CD4-positive, alpha-beta T cell treated with Interleukin-4 for 1 hour (primary cell): ENCODE measurements around the gene CYP4X1.
"Not testable (repeated sequence)": the region's sequence is repeated elsewhere in the genome, so short reads cannot be mapped to it uniquely, and the experiment has no call there.

Experiments used
- DNase-seq, 2 donors: peaks; one replicate each; pipeline ENCODE4 v3.0.0-alpha.2; 2020 to 2022

The CYP4X1 gene, protein sequence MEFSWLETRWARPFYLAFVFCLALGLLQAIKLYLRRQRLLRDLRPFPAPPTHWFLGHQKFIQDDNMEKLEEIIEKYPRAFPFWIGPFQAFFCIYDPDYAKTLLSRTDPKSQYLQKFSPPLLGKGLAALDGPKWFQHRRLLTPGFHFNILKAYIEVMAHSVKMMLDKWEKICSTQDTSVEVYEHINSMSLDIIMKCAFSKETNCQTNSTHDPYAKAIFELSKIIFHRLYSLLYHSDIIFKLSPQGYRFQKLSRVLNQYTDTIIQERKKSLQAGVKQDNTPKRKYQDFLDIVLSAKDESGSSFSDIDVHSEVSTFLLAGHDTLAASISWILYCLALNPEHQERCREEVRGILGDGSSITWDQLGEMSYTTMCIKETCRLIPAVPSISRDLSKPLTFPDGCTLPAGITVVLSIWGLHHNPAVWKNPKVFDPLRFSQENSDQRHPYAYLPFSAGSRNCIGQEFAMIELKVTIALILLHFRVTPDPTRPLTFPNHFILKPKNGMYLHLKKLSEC

GRCh38 chr1:47023268-47024140, at the start of gene CYP4X1:
Gene CYP4X1, plus strand, starts transcription at chr1:47023669. Its CDS starts 149 bp downstream, at chr1:47023818.
- DNase-seq: no peak

GRCh38 chr1:46983166-46983829, 40.2 kb upstream of the CYP4X1 start:
- no peak for DNase-seq

DNA sequence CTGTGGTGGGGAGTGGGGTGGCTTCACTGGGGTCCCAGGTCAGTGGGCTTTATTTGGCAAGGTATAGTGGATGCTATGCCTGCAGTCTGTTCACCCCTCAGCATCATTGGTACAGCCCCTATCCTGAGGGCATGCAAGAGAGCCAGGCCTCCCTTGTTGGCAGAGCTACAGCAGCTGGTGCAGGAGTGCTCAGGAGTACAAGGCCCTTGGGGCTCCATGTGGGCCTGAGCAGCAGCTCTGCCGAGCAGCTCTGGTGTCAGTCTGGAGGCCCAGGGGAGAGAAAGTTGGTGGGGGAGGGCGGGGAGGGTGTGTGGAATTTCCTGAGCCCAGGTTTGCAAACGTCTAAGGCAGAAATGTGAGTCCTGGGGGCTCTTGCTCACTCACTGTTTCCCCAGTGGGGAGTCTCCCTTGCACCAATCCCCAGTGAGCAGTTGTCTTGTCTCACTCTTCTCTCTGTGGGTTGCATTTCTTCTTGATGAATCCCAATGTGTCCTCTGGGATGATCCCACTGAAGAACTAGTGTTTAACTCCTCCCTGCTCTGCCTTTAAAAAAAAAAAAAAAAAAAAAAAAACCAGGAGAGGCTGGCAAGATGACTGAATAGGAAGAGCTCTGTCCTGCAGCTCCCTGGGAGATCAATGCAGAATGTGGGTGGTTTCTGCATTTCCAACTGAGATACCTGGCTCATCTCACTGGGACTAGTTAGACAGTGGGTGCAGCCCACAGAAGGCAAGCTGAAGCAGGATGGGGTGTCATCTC, 39.5 kb upstream of the CYP4X1 start:
- no peak for DNase-seq

DNA sequence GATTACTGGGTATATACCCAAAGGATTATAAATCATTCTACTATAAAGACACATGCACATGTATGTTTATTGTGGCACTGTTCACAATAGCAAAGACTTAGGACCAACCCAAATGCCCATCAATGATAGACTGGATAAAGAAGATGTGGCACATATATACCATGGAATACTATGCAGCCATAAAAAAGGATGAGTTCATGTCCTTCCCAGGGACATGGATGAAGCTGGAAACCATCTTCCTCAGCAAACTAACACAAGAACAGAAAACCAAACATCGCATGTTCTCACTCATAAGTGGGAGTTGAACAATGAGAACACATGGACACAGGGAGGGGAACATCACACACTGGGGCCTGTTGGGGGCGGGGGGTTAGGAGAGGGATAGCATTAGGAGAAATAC, 32.9 kb upstream of the CYP4X1 start:
- DNase-seq: not testable (repeated sequence)

GRCh38 chr1:46991083-46991923, 32.2 kb upstream of the CYP4X1 start:
- no peak for DNase-seq

GRCh38 chr1:46996659-46997281, 26.7 kb upstream of the CYP4X1 start:
- DNase-seq: no peak

DNA sequence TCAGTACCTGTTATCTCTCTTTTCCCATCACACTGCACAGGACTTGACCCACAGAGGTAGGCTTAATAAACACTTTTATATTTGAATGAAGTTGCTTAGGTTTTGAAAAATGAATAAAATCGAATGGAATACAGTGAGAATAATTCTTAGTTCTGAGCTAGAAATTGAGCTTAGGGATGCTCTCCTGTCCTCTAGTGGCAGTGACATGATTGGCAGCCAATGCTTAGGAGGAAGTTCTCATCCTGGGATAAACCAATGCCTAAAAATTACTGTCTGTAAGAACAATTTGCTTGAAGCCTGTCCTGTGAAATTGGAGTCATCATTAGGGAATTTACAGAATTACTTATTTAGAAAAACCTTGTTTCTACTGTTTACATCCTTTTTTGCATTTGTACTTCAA, 21.3 kb upstream of the CYP4X1 start:
- no peak for DNase-seq

- DNase-seq: no peak
These were observed 19.5 kb upstream of the CYP4X1 start for GRCh38 chr1:47003896-47004403.

DNA sequence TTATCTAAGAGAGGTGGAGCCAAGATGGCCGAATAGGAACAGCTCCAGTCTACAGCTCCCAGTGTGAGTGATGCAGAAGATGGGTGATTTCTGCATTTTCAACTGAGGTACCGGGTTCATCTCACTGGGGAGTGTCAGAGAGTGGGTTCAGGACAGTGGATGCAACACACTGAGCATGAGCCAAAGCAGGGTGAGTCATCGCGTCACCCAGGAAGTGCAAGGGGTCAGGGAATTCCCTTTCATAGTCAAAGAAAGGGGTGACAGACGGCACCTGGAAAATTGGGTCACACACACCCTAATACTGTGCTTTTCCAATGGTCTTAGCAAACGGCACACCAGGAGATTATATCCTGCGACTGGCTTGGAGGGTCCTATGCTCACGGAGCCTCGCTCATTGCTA, 17.0 kb upstream of the CYP4X1 start:
- not testable (repeated sequence) for DNase-seq

GRCh38 chr1:47013293-47013692, 10.2 kb upstream of the CYP4X1 start:
- DNase-seq: no peak

DNA sequence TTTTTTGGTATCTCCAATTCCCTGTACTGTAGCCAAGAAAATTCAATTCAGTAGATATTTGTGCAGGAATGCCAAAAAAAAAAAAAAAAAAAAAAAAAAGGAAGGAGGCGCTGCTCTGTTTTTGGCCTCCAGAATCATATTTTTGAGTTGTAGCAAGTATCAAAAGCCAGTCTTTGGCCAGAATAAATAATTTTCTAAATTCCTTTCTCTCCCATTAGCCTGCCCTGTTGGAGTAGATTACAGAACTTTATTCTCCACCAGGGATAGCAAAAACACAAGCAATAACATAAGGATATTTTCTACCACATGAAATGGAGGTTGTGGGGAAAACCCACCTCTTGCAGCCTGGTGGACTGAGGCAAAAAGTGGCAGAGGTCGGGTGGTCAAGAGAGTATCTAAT, 2.4 kb upstream of the CYP4X1 start:
- DNase-seq: no peak

DNA sequence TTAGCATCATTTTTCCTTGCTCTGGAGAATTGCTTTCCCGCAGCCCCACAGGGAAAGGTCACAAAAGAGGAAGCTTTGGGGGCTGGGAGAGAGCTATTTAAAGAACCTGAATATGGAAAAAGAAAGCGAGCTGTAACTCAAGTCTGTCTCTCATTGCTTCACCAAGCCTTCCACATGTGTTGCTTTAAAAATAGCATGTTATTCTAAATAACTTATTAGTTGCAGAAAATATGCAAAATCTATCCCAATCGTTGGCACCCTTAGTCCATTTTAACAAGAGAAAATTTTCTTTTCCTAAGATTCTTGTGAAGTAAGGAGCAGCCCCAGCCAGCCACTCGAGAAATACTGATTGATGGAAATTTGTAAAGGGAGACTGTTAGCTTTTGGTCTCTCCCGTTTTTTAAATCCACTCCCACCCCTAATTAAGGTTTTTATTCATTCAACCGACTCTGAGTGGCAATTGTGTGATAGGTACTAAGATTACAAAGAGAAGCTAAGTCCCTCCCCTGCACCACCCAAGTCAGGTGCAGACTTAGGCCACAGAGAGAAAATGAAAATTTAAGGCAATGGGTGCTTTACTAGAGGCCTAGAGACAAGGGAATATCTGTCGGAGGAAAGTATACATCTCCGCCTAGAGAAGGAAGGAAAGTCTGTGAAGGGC, 802 bp downstream of the CYP4X1 start:
- DNase-seq: no peak

DNA sequence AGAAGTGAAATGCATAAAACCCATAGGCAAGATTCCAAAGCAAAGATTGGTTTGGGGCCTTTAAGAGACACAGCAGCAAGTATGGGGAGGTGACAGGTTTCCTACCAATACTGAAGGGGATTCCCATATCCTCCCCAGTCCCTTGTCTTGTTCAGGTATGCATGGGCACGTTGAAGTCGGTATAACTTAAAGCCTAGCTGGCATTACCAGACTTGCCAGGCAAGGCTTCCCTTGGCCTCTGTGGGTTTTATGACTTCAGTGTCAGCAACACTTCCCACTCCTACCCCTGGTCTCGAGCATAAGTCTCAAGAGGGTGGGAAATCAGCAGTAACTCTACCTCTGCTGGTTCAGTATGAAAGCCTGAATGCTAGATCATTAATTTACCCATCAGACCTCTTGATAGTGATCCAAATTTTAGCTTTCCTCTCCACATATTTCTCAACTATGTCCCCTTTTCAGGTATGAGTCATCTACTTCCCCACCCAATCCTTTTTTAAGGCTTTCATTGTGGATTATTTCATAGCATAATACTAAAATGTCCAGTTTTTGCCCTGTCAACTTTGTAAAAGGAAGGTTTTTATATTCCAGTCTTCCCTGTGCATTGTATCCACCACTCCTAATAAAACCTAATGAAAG, 6.8 kb downstream of the CYP4X1 start:
- no peak for DNase-seq

GRCh38 chr1:47031059-47031458, 7.6 kb downstream of the CYP4X1 start:
- DNase-seq: no peak

DNA sequence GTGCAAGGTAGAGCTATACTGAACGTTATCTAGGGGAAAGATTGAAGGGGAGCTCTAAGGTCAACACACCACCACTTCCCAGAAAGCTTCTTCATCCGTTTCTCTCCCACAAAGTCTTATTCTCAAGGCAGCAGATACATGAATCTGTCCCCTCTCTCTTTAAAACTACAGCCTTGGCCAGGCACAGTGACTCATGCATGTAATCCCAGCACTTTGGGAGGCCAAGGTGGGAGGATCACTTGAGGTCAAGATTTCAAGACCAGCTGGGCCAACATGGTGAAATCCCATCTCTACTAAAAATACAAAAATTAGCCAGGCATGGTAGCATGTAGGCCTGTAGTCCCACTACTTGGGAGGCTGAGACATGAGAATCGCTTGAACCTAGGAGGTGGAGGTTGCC, 8.1 kb downstream of the CYP4X1 start:
- DNase-seq: no peak

DNA sequence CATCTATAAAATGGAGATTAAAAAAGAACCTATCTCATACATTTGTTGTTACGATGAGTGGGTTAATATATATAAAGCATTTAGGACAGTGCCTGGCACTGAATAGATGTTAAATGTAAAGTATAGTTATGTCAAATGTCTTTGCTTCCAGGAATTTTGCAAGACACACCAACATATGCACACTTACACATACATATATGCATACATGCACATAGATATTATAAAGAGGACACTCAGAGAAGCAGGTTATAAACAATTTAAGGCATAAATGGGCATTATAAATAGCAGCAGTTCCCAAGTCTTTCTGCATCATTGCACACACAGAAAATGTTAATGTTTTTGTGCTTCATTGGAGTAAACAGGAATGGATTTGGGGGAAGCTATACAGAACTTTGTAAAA, 13.3 kb downstream of the CYP4X1 start:
- DNase-seq: no peak

DNA sequence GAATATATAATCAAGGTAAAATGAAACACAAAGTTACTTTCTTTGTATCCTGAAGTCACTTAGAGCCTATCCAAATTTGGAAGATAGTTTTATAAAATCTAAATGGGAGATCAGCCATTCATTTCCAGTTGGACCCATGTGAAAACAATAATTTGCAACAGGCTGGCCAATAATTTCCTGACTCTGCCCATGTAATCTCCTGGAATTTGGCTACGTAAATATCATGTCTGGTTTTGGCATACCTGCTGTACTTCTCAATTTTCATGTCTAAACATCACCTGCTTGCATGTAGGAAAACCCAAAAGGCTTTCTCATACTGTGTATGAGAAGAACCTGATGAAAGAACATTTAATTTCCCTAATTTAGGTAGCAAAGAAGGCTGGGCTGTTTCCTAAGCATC, 35.9 kb downstream of the CYP4X1 start:
- no peak for DNase-seq

DNA sequence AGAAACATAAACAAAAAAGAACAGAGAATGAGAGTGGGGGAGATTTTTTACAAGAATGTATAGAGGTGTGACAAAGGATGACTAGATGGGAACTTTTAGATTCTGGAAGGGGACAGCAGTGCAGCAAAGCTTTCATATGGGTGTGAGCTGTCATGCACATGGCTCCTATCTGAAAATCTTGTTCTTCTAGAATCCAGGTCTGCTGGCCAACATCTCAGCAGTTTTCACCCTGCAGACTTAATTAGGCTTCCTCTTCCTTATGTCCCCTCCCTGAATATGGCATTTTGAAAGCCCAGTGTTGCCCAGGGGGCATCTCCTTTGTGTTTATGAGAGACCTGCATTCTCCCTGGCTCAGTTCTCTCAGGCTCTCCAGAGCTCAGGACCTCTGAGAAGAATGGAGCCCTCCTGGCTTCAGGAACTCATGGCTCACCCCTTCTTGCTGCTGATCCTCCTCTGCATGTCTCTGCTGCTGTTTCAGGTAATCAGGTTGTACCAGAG, 43.7 kb downstream of the CYP4X1 start, which contains the start of gene CYP4Z1:
CYP4Z1 (plus strand) TSS at position 135 of the 498 bp plus-strand sequence; CDS start at position 395, 260 bp downstream.
- DNase-seq: no peak

- DNase-seq: not testable (repeated sequence)
These were observed 45.6 kb downstream of the CYP4X1 start for GRCh38 chr1:47069080-47069479.
